Fibroblast of skin of right quadriceps (primary cell): ENCODE data around the gene RFNG.

ENCODE experiments used
- DNase-seq: peaks from one replicate; pipeline ENCODE4 v3.0.0-alpha.2; 2013

The RFNG gene, protein sequence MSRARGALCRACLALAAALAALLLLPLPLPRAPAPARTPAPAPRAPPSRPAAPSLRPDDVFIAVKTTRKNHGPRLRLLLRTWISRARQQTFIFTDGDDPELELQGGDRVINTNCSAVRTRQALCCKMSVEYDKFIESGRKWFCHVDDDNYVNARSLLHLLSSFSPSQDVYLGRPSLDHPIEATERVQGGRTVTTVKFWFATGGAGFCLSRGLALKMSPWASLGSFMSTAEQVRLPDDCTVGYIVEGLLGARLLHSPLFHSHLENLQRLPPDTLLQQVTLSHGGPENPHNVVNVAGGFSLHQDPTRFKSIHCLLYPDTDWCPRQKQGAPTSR

DNA sequence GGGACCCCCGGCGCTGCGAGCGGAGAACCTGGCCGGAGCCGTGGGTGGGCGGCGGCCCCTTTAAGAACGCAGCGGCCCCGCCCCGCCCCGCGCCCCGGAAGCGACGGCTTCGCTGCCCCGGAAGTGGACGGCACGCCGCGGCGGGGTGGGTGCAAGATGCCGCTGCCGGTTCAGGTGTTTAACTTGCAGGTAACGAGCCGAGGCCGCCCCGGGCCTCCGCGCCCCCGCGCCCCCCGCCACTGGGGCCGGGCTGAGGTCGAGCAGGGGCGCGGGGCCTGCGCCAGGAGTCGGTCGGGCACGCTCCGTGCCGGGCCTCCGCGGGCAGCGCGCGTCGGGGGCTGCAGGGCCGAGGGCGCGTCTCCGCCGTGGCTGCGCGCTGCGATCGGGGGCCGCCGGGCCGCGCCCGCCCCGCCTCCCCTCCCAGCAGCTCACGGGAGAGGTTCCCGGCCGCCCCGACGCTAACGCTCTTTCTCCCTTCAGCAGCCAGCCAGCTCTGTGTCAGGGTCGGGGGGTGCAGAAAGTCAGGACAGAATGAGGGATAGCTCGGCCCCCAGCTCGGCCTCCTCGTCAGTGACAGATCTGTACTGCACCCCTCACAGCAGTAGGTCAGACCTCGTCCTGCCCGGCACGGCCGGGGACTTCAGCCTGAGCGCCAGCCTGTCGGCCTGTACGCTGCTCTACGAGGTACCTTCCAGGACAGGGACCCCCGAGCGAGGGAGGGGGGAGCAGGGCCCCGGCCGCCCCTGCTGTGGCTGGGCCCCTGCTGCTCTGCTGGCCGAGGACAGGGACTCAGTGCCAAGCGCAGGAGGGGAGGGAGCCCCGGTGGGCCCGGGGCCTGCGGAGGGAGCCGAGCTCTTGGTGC is at the start of gene RFNG, which contains the start of gene GPS1:
Gene RFNG (minus strand): TSS at position 36 of the 862 bp plus-strand sequence. CDS start 45 bp downstream, outside the sequence.
Gene GPS1 (plus strand): TSS at position 123 of the 862 bp plus-strand sequence. CDS start 34 bp downstream, at position 157.
- peak; percentile 37 for DNase-seq

DNA sequence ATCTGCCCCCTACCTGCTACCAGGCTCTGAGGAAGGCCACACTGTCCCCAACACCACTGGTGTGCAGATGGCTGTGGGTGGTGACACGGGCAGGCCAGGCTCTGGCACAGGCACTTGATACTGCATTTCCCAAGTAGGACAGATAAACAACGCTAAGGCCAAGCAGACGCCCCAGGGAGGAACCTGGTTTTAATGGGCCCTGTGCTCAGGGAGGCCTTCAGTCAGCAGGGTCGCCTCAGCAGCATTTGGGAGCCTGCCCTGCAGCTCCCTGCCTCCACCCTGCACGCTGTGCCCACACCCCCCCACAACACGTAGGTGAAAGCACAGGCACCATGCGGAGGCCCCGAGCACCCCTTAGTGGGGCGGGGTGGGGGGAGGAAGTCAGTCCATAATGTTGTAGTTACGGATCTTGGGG is 49.7 kb upstream of the RFNG start:
- DNase-seq = no peak

DNA sequence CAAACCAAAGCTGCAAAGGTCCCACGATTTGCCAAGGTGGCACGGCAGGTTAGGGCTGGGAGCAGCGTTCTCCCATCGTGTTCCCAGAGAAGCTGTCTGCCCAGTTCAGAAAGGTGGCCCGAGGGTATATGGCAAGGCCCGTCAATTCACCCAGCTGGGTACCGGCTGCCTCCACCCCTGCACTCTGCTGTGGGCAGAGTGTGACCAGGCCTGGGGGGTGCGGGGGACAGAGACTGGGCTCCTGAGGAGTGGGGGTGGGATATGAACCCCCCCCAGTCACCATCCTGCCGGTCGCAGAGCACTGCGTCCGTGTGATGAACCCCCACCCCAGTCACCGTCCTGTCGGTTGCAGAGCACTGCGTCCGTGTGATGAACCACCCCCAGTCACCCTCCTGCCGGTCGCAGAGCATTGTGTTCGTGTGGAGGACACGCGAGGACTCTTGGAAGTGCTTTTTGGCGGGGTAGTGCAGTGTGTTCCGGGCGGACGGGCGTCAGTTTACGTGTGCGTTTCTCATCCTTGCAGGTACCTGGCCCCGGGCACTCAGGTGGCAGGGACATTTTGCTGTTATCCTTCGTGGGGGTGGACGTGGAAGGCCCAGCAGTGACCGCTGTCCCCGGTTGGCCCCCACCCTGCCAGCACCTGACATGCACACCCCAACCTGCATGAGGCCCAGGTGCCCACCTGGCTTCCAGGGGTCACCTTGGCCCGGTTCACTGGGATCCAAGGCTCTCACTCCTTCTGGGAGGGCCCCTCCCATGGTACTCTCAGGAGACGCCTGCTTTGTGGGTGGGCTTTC is 49.1 kb upstream of the RFNG start:
- no peak for DNase-seq

DNA sequence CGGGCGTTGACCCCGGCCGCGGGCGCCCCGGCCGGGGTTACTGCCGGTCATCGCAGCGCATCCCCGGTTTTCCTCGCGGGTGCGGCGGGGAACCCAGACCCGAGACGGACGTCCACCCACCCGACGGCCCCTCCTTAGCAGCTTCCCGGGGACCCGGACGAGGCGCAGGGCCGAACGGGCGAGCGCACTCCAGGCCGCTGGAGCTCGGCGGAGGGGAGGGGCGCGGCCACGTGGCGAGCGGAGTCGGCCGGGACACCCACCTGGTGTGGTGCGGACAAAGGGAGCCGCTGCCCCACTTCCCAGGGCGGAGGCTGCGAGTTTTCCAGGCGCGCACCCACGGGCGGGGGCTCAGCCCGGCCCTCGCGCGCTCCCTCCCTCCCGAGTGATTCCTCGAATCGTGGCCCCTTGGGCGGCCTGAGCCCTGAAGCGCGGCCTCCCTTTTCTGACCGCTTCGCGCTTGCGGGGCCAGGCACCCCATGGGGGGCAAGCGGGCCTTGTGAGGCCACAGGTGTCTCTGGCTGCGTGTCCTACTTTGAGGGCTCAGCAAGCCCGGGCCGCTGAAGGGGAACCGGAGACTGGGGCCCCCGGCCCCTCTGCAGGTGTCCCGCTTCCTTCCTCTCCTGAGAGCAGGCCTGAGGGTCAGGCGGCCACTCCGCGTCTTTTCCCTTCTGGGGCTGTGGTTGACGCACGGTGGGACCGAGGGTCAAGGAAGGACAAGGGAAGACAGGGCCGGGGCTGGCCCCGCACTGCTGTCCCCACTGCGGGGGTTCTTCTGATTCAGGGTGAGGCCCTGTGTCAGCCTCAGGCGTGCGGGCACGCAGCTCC is 47.5 kb upstream of the RFNG start:
- no peak for DNase-seq

DNA sequence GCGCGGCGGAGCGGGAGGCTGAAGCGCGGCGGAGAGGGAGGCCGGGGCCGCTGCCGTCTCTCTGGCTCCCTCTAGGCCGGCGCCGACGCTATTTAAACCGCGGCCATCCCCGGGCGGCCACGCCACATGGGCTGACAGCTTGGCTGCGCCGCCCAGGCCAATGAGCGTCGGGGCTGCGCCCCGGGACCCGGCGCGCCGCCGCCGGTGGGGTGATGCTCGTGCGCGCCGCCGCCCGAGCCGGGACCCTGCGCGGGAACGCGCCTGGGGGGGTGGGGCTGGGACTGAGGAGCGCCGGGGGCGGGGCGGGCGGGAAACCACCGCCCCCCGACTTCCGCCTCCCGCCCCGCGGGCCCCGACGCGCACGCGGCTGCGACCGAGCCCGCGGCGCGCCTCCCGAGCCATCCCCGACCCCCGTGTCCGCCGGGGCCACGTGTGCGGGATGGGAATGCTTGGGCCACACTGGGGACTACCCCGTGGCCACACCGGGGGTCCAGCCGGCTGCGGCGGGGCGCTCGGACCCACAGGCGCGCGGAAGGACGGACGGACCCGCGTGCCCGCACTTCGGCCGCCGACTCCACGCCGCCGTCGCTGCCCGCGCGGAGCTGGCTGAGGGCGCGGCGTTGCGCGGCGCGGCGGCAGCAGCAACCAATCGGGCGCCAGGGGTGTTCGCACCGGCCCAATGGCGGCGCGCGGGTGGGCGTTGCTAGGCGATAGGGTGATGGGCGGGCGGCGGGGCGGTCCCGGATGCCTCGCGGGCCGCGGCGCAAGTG is 46.7 kb upstream of the RFNG start, which contains the start of gene FASN:
Gene FASN (minus strand): TSS at position 68 of the 770 bp plus-strand sequence. CDS start 1,791 bp downstream, outside the sequence.
- DNase-seq = peak; percentile 97

DNA sequence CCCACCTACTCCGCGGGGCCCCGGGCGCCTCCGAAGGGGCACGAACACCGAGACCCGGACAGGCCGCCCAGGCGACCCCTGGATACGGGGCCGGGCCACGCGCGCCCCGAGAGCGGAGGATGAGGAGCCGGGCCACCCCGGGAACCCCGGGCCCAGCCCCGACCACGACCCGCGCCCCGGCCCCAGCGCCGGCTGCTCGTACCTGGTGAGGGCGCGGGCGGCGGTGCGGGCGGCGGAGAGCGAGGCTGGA is 46.2 kb upstream of the RFNG start:
- DNase-seq = no peak

DNA sequence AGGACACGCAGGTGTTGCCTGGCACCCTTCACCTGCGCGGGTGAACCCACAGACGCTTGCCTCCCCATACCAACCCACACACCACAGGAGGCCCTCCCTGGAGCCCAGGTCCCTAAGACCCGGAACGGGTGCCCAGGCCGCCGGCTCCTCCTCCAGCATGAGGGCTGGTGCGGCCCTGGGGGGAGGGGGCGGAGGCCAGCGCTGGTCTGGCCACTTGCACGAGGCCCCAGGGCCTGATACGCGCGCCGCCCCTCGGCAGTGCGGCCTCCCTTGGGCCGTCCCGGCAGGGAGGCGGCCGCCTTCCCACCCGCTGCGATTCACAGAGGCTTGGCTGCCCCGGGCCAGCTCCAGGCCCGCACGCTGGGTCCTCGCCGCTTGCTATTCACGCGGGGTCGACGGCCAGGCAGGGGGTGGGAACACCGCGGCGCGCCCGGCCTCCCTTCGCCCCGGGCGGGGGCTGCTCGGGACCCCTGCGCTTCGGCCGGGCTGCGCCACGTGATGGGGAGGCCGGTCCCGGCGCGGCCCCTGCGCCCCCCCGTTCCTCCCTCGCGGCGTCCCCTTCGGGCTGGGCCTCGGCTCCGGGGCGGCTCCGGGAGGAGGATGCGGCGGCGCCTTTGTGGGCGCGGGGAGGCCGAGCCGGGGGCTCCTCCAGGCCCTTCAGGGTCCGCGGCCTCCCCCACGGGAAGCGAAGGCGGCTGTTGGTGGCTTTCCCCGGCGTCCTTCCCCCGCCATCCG is 45.7 kb upstream of the RFNG start:
- peak; percentile 20 for DNase-seq

DNA sequence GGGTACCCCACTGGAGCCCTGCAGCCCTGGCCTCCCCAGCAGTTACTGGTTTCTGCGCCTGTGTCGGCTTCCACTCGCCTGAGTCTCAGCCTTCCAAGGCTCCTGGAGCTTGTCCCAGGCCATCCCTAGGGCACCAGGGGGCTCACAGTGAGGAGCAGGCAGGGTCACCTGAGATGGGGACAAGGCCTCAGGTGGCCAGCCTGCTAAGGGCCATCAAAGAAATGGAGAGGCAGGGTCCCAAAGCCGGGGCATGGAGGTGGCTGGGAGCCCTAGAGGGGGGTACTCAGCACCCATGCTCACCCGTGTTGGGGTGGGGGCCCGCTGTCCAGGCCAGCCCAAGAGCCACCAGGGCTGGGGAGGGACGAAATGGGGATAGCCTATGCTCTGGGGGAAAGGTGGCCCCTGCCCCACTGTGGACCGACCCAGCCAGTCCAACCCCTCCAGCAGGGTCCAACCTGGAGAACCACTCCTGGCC is 45.1 kb upstream of the RFNG start:
- no peak for DNase-seq

DNA sequence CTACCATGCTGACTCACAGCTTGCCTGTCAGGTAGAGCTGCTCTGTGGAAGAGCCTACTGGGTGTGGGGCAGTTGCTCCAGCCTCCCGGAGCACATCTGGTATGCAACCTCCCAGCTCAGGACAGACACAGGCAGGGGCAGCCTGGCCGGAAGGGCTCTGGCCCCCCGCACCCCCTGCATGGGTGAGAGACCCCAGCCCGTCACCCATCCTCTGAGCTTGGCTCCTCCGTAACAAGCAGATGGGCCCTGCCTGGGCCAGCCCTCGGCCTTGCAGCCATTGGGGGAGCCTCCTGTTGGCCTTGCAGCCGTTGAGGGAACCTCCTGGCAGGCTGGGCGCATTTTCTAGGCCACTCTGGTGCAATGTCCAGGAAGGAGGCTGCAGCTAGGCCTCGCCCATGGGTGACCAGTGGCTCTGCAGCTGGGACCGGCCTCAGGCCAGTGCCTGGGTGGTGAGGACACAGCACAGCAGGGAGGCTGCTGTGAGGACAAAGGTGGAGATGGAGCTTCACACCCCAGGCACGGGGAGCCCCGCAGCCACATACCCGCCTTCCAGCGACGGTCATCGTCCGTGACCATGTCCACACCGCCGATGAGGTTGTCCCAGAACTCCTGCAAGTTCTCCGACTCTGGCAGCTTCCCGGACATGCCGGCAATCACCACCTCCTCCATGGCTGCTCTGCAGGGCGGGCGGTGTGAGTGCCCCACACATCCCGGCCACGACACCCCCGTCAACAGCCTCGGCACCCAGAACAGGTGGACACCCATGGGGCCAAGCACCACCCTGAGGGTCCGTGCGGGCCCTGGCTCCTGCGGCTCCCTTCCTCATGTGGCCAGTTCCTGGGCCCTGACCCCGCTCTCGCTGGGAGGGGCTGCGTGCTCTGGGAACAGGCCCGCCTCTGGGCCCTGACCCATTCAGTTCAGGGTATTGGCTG is 44.4 kb upstream of the RFNG start:
- DNase-seq = no peak

DNA sequence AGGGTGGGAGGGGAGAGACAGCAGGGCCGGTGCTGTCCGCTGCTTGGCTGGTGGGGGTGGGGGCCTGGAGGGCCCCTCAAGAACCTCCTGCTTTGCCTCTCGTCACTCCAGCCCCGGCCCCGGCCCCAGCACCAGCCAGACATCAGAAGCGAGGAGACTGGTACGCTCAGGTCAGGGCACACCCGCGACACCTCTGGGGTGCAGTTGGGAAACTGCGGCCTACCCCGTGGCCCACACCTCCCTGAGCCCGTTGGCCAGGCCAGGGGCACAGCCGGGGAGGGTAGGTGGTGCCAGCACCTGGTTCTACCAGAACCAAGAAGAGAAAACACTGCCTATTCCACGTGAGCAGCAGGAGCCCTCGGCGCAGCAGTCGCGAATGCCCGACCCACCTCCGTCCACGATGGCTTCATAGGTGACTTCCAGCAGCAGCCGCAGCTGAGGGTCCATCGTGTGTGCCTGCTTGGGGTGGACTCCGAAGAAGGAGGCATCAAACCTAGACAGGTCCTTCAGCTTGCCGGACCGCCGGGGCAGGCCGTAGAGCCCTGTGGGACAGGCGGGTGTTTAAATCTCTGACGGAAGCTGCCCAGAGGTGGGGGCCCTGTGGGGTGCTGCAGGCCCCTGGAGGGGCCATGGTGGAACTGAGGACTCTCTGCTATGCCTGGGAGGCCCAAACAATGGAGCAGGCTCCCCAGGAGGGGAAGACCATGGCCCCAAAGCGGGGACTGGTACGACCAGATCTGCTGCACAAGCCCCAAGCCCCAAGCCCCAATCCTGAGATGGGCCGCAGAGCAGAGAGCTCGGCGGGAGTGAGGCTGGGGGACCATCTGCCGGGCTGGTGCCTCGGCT is 43.5 kb upstream of the RFNG start:
- DNase-seq = no peak

DNA sequence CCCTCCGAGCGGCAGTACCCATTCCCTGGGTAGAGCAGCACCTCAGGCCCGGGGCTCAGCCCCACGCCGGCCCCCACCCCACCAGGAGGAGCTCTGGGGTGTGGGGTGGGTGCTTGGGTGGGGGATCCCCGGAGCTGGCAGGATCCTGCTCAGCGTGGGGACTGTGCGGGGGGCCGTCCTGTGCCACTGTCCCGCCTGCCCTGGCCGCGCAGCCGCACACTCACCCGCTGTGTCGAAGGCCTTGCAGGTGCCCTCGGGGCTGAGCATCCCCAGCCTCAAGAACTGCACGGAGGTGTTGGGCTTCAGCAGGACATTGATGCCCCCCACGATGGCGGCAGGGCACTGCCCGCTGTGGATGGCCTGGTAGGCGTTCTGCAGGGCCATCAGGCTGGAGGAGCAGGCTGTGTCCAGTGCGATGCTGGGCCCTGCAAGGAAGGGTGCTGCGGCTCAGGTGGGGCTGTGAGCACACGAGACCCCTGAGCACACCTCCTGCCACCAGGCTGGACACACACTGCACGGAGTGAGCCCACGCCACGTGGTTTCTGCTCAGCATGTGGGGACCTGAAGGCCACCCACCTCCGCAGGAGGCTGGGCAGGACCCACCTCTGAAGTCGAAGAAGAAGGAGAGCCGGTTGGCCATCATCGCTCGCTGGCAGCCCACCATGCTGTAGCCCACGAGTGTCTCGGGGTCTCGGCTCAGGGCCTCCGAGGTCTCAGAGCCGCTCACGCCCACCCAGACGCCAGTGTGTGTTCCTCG is 41.6 kb upstream of the RFNG start:
- no peak for DNase-seq

DNA sequence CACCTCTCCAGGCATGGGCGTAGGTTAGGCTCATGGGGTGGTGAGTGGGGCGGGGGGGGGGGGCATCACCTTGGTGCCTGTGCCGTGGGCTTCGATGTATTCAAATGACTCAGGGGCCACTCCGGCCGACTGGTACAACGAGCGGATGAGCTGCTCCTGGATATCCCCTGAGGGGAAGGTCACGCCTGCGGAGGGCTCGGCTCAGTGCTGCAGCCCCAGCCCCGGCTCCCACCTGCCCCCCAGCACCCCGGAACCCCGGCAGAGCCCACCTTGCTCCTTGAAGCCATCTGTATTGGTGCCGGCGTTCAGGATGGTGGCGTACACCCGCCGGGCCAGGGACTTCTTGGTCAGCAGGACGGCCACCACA is 41.0 kb upstream of the RFNG start:
- no peak for DNase-seq

DNA sequence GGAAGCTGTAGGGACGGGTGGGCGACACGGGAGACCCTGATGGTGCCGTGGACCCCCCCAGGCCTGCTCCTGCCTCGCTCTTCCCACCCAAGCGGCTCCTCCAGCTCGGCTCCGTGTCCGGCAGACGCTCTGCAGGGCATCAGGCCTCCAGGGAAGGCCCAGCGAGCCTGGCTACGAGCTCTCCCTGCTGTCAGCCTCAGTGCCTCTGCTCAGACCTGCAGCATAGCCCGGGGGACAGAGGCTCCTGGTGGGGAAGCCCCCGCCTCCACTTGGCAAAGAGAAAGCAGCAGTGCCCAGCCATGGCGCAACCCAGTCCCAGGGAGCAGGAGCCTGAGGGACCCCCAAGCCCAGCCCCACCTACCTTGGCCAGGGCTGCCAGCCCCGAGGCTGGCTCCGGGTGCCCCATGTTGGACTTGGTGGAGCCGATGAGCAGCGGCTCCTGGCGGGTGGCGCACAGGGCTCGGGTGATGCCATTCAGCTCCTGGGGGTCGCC is 40.5 kb upstream of the RFNG start:
- no peak for DNase-seq

DNA sequence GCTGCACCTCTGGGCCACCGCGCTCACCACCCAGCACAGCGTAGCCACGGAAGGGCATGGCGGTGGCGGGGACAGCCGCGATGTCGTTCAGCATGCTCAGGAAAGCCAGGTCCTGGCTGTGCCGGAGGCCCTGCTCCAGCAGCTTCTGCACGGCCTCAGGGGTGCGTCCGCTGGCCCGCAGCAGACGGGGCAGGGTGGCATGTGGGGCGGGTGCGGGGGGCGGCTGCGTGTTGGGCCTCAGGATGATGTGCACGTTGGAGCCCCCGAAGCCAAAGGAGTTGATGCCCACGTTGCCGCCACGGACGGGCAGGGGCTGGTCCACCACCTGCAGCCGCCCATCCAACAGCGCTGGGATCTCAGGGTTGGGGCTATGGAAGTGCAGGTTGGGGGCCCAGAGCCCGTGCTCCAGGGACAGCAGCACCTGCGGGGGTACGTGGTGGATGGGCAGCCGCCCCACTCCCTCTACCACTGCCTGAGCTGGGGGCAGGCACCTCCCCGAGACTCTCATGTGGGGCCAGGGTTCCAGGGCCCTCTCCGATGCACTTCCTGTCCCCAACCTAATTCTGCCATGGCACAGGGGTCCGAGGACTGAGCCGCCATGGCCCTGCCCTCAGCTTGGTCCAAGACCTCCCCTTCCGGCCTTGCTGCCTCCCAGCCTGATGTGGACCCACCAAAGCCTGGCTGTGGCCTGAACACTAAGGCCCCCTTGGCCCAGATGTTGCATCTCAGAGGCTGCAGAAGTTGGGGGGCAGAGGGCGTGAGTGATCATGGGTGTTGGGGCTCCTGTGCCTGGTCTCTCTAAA is 39.9 kb upstream of the RFNG start:
- DNase-seq = no peak

DNA sequence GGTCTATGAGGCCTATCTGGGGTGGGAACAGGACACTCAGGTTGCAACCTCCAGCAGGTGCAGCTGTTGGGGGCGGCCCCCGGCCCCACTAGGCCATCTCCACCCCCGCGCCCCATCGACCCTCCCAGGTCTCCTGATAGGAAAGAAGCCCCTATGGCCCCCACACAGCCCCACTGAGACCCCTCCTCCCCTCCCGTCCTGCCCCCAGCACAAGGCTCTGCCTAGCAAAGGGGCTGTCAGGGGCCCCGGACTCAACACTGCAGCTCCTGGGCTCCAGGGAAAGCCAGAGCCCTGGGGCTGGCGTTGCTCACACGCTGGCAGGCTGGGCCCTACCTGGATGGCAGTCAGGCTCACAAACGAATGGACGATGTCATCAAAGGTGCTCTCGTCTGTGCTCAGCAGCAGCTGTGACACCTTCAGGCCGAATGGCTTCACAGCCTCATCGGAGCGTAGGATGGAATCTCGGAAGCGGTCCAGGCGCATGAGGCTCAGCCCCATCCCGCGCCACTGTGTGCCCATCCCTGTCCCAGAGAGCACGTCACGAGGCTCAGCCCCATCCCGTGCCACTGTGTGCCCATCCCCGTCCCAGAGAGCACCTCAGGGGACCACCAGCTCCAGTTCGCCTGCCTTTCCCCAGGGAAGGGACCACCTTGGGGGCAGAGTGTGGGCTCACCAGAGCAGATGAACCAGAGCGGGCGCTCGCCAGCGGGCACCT is 39.1 kb upstream of the RFNG start:
- DNase-seq = no peak
